Measurements from ENCODE around the gene FCHSD2. TPM values are rescaled to one million over a fixed set of nuclear protein-coding genes. Genes with fewer than 3 reads are reported as not detected.

FCHSD2 gene
- polyA plus RNA-seq, 2 of the 4 experiments (the other 2 are of a cell fraction): 10.5 to 19.0 TPM

GRCh38 chr11:73182824-73183321 is 40.8 kb upstream of the FCHSD2 start:
- Histone ChIP-seq H3K4me1 (peaks cover 28% of the 10 kb centered on the region), H3K4me3 (no peak overlapping the region), H3K27ac (no peak overlapping the region), H3K4me2 (no peak overlapping the region), H3K9me3 (no peaks in the 10 kb centered on the region)
- ChIA-PET POLR2A (no interaction called here), CTCF (interaction anchor here (0.9 to 13.9 kb wide), 8 partner anchors 38 to 458 kb away, joined by 3 to 179 read pairs (median 38); no protein-coding TSS in a partner anchor)
- 61% methylated on average over 3 of the region's 3 CpGs for WGBS (ENCODE audit: missing lambda C conversion rate)
- ATAC-seq (no peak), DNase-seq (ENCODE audit: low read depth in 1 of 2, low spot score in 1 of 2) (no peak), FAIRE-seq (no peak)
- TF ChIP-seq RNF2 (IDR thresholded peaks at IDR 0.05; ENCODE audit: borderline replicate concordance, low read depth) (no peak), EHF (CRISPR knock-in tag; IDR thresholded peaks at IDR 0.05) (no peak), NPAS2 (CRISPR knock-in tag; IDR thresholded peaks at IDR 0.05; ENCODE audit: borderline replicate concordance) (no peak), ZSCAN20 (CRISPR knock-in tag; IDR thresholded peaks at IDR 0.05) (no peak), REST (IDR thresholded peaks at IDR 0.05) (no peak), CBX2 (IDR thresholded peaks at IDR 0.05; ENCODE audit: borderline replicate concordance, low read depth) (no peak), TFCP2L1 (CRISPR knock-in tag; IDR thresholded peaks at IDR 0.05) (no peak), POLR2A (IDR thresholded peaks at IDR 0.05; ENCODE audit: low read length) (no peak), FOSB (CRISPR knock-in tag; IDR thresholded peaks at IDR 0.05) (no peak), PHF8 (IDR thresholded peaks at IDR 0.05; ENCODE audit: borderline replicate concordance, low read depth) (no peak)
- TF ChIP-seq, protein P1, sequence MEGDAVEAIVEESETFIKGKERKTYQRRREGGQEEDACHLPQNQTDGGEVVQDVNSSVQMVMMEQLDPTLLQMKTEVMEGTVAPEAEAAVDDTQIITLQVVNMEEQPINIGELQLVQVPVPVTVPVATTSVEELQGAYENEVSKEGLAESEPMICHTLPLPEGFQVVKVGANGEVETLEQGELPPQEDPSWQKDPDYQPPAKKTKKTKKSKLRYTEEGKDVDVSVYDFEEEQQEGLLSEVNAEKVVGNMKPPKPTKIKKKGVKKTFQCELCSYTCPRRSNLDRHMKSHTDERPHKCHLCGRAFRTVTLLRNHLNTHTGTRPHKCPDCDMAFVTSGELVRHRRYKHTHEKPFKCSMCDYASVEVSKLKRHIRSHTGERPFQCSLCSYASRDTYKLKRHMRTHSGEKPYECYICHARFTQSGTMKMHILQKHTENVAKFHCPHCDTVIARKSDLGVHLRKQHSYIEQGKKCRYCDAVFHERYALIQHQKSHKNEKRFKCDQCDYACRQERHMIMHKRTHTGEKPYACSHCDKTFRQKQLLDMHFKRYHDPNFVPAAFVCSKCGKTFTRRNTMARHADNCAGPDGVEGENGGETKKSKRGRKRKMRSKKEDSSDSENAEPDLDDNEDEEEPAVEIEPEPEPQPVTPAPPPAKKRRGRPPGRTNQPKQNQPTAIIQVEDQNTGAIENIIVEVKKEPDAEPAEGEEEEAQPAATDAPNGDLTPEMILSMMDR (IDR thresholded peaks at IDR 0.05): no peak
- TF ChIP-seq, protein P2, sequence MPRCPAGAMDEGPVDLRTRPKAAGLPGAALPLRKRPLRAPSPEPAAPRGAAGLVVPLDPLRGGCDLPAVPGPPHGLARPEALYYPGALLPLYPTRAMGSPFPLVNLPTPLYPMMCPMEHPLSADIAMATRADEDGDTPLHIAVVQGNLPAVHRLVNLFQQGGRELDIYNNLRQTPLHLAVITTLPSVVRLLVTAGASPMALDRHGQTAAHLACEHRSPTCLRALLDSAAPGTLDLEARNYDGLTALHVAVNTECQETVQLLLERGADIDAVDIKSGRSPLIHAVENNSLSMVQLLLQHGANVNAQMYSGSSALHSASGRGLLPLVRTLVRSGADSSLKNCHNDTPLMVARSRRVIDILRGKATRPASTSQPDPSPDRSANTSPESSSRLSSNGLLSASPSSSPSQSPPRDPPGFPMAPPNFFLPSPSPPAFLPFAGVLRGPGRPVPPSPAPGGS (IDR thresholded peaks at IDR 0.05): no peak
- TF ChIP-seq, protein P3, sequence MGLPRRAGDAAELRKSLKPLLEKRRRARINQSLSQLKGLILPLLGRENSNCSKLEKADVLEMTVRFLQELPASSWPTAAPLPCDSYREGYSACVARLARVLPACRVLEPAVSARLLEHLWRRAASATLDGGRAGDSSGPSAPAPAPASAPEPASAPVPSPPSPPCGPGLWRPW (IDR thresholded peaks at IDR 0.05): no peak

DNA sequence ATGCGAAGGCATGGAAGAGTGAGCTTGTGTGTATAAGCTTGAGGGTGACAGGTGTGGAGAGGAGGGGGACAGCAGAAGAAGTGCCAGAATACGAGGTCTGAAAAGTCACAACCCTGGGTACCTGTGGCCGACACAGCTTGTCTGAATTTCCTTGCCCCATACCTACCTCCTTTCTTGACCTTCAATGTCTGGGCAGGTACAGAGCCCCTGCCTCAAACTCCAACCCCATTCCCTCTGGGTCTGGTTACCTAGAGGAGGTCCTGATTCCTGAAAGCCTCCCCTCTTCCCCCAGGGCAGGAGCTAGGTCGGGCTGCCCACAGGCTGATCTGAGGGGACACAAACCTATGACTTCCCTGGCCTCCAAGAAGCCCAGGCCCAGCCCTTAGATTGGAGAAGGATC is 36.6 kb upstream of the FCHSD2 start:
- FAIRE-seq (no peak), DNase-seq (ENCODE audit: low read depth in 1 of 2, low spot score in 1 of 2) (no peak), ATAC-seq (no peak)
- CTCF ChIA-PET: interaction anchor here (0.7 to 14.3 kb wide), 50 partner anchors 9 to 513 kb away, joined by 3 to 339 read pairs (median 6); partner anchors contain the start of genes FCHSD2 and P2RY2
- Histone ChIP-seq H3K9me3 (no peaks in the 10 kb centered on the region), H3K27ac (no peak overlapping the region), H3K4me3 (no peak overlapping the region), H3K4me1 (no peaks in the 10 kb centered on the region), H3K4me2 (no peak overlapping the region)
- POLR2A ChIA-PET: no interaction called here
- 47% methylated on average over 4 of the region's 4 CpGs for WGBS (ENCODE audit: missing lambda C conversion rate)
- TF ChIP-seq CBX8 (IDR thresholded peaks at IDR 0.05) (no peak), FOSL2 (IDR thresholded peaks at IDR 0.05) (no peak), FOSL2 (CRISPR knock-in tag; IDR thresholded peaks at IDR 0.05) (no peak)
